DOHH2 (cell line): ENCODE results near the gene UBR1.

Experiments
- CTCF ChIP-seq: fragments of 200-600 bp; sonication (generic); IDR thresholded peaks from one replicate; pipeline ENCODE4 v1.5.1; 2014; ENCODE audit warnings: antibody characterized with exemption, mild to moderate bottlenecking, low read depth, low read length; ENCODE audit not compliant: poor library complexity, severe bottlenecking
- EZH2phosphoT487 ChIP-seq: fragments of 200-600 bp; sonication (generic); IDR thresholded peaks from 2 replicates; pipeline ENCODE4 v1.6.1; 2017; ENCODE audit warnings: borderline replicate concordance, mild to moderate bottlenecking, antibody characterized with exemption, low read length, moderate library complexity, mixed read lengths

- TF ChIP-seq CTCF (no peak), EZH2phosphoT487 (no peak)
Observed at GRCh38 chr15:43048935-43049334, 56.9 kb downstream of the UBR1 start.
